Esophagus muscularis mucosa (tissue), 4 donors: ENCODE data around the gene CGRRF1. TPM values are rescaled to one million over a fixed set of nuclear protein-coding genes. Genes with fewer than 3 reads are reported as not detected.

Experiments used
- DNase-seq: peaks from one replicate; pipeline ENCODE4 v3.0.0-alpha.2; 2017; ENCODE audit errors: extremely low spot score
- H3K27ac ChIP-seq, 4 donors: fragments of 200-600 bp; sonication (generic); replicated peaks in 1 of 4; 1 replicate in 3 of 4; 2 replicates in 1 of 4; pipeline ENCODE4 v1.5.1; 2016 to 2019; ENCODE audit warnings: mild to moderate bottlenecking in 1 of 4
- H3K27me3 ChIP-seq, 4 donors: fragments of 200-600 bp; sonication (generic); one replicate each; pipeline versions ENCODE4 v1.5.1 to v1.6.0; 2016 to 2019
- H3K36me3 ChIP-seq, 4 donors: fragments of 200-600 bp; sonication (generic); one replicate each; pipeline ENCODE4 v1.5.1; 2016 to 2019
- H3K4me1 ChIP-seq, 4 donors: fragments of 200-600 bp; sonication (generic); one replicate each; pipeline ENCODE4 v1.5.1; 2016 to 2019
- H3K4me3 ChIP-seq, 4 donors: fragments of 200-600 bp; sonication (generic); 1 replicate in 2 of 4; 2 replicates in 2 of 4; pipeline ENCODE4 v1.5.1; 2016 to 2019; ENCODE audit warnings: mild to moderate bottlenecking in 4 of 4, moderate library complexity in 1 of 4
- H3K9me3 ChIP-seq, 4 donors: fragments of 200-600 bp; sonication (generic); 1 replicate in 3 of 4; 2 replicates in 1 of 4; pipeline ENCODE4 v1.5.1; 2016 to 2019
- EP300 ChIP-seq: sonication (generic); formaldehyde crosslinking; IDR thresholded peaks from one replicate; pipeline ENCODE4 v1.6.1; 2017; ENCODE audit warnings: antibody characterized with exemption
- POLR2A ChIP-seq: fragments of 450-650 bp; IDR thresholded peaks from one replicate; pipeline ENCODE4 v1.6.1; 2017; ENCODE audit warnings: antibody characterized with exemption, moderate library complexity, mild to moderate bottlenecking, low read depth
- POLR2AphosphoS5 ChIP-seq, 2 donors: sonication (generic); formaldehyde crosslinking; IDR thresholded peaks; one replicate each; pipeline ENCODE4 v1.6.1; 2017; ENCODE audit warnings: antibody characterized with exemption in 2 of 2
- WGBS: methylation state at CpG from one replicate; pipeline ENCODE4 v1.1.5; 2018; 5-methylcytosine and 5-hydroxymethylcytosine counted together
- intact Hi-C: fragments of 100-400 bp; cut with DNase I; formaldehyde crosslinking; loops from one replicate; pipeline ENCODE4 v1.15.1; 2023
- total RNA-seq, 4 donors: library from RNA; depleted of rRNA; stranded (reverse); fragments of >200 nt; gene quantifications; one replicate each; pipeline versions ENCODE4 v1.1.0 to v1.2.1, GENCODE V29; 2016
- TF ChIP-seq, protein P1 (sequence below), 3 experiments: fragments of 200-600 bp in 2 of 3; fragments of 450-650 bp in 1 of 3; sonication (generic) in 2 of 3; IDR thresholded peaks; one replicate each; pipeline ENCODE4 v1.5.1; 2017 to 2019; ENCODE audit warnings: antibody characterized with exemption in 3 of 3, mild to moderate bottlenecking in 2 of 3, moderate library complexity in 1 of 3

Gene CGRRF1
- 10 to 100 TPM; 10.7 to 28.2 (median 21.8) TPM for total RNA-seq

- peak; percentile 35 for TF ChIP-seq POLR2A
- TF ChIP-seq, protein P1, sequence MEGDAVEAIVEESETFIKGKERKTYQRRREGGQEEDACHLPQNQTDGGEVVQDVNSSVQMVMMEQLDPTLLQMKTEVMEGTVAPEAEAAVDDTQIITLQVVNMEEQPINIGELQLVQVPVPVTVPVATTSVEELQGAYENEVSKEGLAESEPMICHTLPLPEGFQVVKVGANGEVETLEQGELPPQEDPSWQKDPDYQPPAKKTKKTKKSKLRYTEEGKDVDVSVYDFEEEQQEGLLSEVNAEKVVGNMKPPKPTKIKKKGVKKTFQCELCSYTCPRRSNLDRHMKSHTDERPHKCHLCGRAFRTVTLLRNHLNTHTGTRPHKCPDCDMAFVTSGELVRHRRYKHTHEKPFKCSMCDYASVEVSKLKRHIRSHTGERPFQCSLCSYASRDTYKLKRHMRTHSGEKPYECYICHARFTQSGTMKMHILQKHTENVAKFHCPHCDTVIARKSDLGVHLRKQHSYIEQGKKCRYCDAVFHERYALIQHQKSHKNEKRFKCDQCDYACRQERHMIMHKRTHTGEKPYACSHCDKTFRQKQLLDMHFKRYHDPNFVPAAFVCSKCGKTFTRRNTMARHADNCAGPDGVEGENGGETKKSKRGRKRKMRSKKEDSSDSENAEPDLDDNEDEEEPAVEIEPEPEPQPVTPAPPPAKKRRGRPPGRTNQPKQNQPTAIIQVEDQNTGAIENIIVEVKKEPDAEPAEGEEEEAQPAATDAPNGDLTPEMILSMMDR (IDR thresholded peaks at IDR 0.05): peak; percentile 73 to 85 (median 79)
- TF ChIP-seq POLR2AphosphoS5 (IDR thresholded peaks at IDR 0.05): peak; percentile 91 to 96
- TF ChIP-seq EP300: no peak
- Histone ChIP-seq H3K4me3 (peak within 1 kb of the TSS; percentile 77 to 93 (median 84)), H3K27me3 (no peaks in the 10 kb centered on the region), H3K27ac (peak within 1 kb of the TSS; percentile 83 to 87 (median 86)), H3K4me1 (peaks cover 19 to 42% (median 30%) of the 10 kb centered on the region in 4 donors), H3K36me3 (peaks cover 0 to 3% (median 0%) of the 10 kb centered on the region in 4 donors), H3K9me3 (no peaks in the 10 kb centered on the region)
- intact Hi-C loops: loop anchor here (2.0 kb wide), 1 partner anchor 21 kb away; the partner anchor contains the start of gene GMFB
- DNase-seq: peak; percentile 99
- 0% methylated on average over 27 of the region's 66 CpGs for WGBS
Observed at GRCh38 chr14:54509546-54510501, at the start of gene CGRRF1. CGRRF1 (plus strand) TSS chr14:54509906; CDS start chr14:54509960, 54 bp downstream.

DNA sequence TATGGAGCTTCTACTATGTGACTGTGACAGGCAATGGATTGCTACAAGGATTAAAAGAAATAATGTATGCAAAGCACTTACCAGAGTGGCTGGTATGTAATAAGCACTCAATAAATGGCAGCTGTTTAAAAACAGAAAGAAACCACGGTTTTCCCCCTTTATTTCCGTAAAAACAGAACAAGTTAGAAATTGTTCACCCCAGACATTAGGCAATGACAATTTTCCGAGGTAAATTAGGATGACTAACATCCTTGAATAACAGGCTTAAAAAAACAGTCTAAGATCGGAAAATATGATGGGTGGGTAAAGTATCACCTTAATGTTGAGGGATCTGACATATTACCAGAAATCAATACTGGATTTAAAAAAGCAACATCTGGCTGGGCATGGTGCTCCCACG lies 47.7 kb upstream of the CGRRF1 start:
- TF ChIP-seq POLR2AphosphoS5 (IDR thresholded peaks at IDR 0.05) (no peak), EP300 (no peak), POLR2A (no peak)
- TF ChIP-seq, protein P1 (IDR thresholded peaks at IDR 0.05): no peak
- no peak overlapping the region for H3K27ac ChIP-seq
- no peaks in the 10 kb centered on the region for H3K4me1 ChIP-seq
- no peaks in the 10 kb centered on the region for H3K36me3 ChIP-seq
- no peaks in the 10 kb centered on the region for H3K27me3 ChIP-seq
- no peak overlapping the region for H3K4me3 ChIP-seq
- H3K9me3 ChIP-seq: peaks cover 0 to 2% (median under 1%) of the 10 kb centered on the region in 4 donors
- intact Hi-C loops: no loop called here
- no peak for DNase-seq
- WGBS: 76% methylated on average over 5 of the region's 5 CpGs

DNA sequence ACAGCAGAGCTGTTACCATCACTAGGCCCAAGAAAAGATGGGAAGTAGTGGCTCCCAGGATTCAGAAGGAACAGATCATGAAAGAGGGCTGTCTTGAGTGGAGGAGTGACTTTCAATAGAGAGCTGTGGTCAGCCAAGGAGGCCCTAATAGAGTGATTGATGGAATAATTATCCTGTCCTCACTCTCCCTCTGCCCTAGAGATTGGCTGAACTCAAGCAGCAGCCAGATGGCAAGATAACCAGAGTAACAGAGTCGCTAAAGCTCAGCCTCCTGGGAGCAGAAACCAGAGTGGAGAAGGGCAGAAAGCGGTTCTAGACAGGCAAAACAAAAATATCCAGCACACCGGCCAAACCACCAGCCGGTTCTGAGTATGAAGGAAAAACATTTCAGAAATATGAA lies 44.1 kb upstream of the CGRRF1 start:
- WGBS: 74% methylated on average over 4 of the region's 4 CpGs
- Histone ChIP-seq H3K9me3 (peaks cover 0 to 13% (median 4%) of the 10 kb centered on the region in 4 donors), H3K36me3 (peaks cover 0 to 1% (median 0%) of the 10 kb centered on the region in 4 donors), H3K4me1 (no peaks in the 10 kb centered on the region), H3K27me3 (no peaks in the 10 kb centered on the region), H3K4me3 (no peak overlapping the region), H3K27ac (no peak overlapping the region)
- DNase-seq: no peak
- intact Hi-C loops: no loop called here
- TF ChIP-seq, protein P1 (IDR thresholded peaks at IDR 0.05): no peak
- TF ChIP-seq EP300: no peak

GRCh38 chr14:54467280-54467679 lies 42.4 kb upstream of the CGRRF1 start:
- TF ChIP-seq EP300 (no peak), POLR2AphosphoS5 (IDR thresholded peaks at IDR 0.05) (no peak), POLR2A (no peak)
- TF ChIP-seq, protein P1 (IDR thresholded peaks at IDR 0.05): no peak
- Histone ChIP-seq H3K27ac (no peak overlapping the region), H3K4me3 (no peak overlapping the region), H3K9me3 (peaks cover 0 to 13% (median 4%) of the 10 kb centered on the region in 4 donors), H3K36me3 (peaks cover 0 to 10% (median 0%) of the 10 kb centered on the region in 4 donors), H3K4me1 (no peaks in the 10 kb centered on the region), H3K27me3 (no peaks in the 10 kb centered on the region)
- intact Hi-C loops: no loop called here
- DNase-seq: no peak
